ENCODE measurements around the gene TNP2. TPM values are rescaled to one million over a fixed set of nuclear protein-coding genes. Genes with fewer than 3 reads are reported as not detected.

TNP2 gene
- total and polyA plus RNA-seq, 2 donors (not counting 3 experiments of a cell fraction or from before 2014, with no cell fraction given): not detected

GRCh38 chr16:11309895-11310633, 40.9 kb upstream of the TNP2 start:
- no peak overlapping the region for H3K27ac ChIP-seq (ENCODE audit: insufficient read depth, low read depth, low read length)
- CTCF ChIA-PET: no interaction called here
- H3K9me1 ChIP-seq (replicated peaks; ENCODE audit: control insufficient read depth, extremely low read depth, insufficient read depth, low read length): no peaks in the 10 kb centered on the region
- no peak overlapping the region for H2AFZ ChIP-seq (ENCODE audit: low read depth, low read length)
- no peaks in the 10 kb centered on the region for H3K79me2 ChIP-seq (ENCODE audit: control insufficient read depth, insufficient read depth, low read length)
- no peak overlapping the region for H3K4me3 ChIP-seq (replicated peaks in 1 of 3; ENCODE audit: insufficient read depth in 1 of 3, low read depth in 1 of 3, low read length in 3 of 3)
- H3K36me3 ChIP-seq (ENCODE audit: control insufficient read depth in 2 of 2, extremely low read depth in 1 of 2, insufficient read depth in 2 of 2, low read length in 2 of 2): no peaks in the 10 kb centered on the region
- no TSS peak for BruUV-seq (replicated peaks)
- dilution Hi-C loops (cut with MboI; ENCODE audit: extremely low pct_ligation_motif_present, low sequenced_read_pairs): no loop called here
- H3K4me1 ChIP-seq (ENCODE audit: control insufficient read depth, extremely low read depth, insufficient read depth, low read length): no peaks in the 10 kb centered on the region
- TF ChIP-seq POLR2AphosphoS5 (IDR thresholded peaks at IDR 0.05; ENCODE audit: insufficient read depth, low read depth, low read length) (no peak), EZH2 (IDR thresholded peaks at IDR 0.05; ENCODE audit: borderline replicate concordance, low read depth, low read length, severe bottlenecking) (no peak), JUN (IDR thresholded peaks at IDR 0.05; ENCODE audit: borderline replicate concordance, insufficient read depth, insufficient read length, low read depth) (no peak), CTCF (IDR thresholded peaks at IDR 0.05; ENCODE audit: extremely low read depth in 1 of 2, insufficient read depth in 1 of 2, low read depth in 1 of 2, low read length in 2 of 2) (no peak), MAX (IDR thresholded peaks at IDR 0.05; ENCODE audit: insufficient read depth, insufficient read length) (no peak), MYC (IDR thresholded peaks at IDR 0.05; ENCODE audit: low read depth, low read length) (no peak), GATA2 (IDR thresholded peaks at IDR 0.05; ENCODE audit: insufficient read depth, insufficient read length, low read depth, low read length) (no peak), FOS (IDR thresholded peaks at IDR 0.05; ENCODE audit: borderline replicate concordance, insufficient read depth, low read length) (no peak), POLR2A (IDR thresholded peaks at IDR 0.05; ENCODE audit: low read depth, low read length) (no peak)
- no peak for FAIRE-seq
- no peaks in the 10 kb centered on the region for H3K27me3 ChIP-seq (ENCODE audit: control insufficient read depth in 2 of 2, insufficient read depth in 2 of 2, low read length in 2 of 2)
- no peaks in the 10 kb centered on the region for H4K20me1 ChIP-seq (replicated peaks; ENCODE audit: control insufficient read depth, extremely low read depth, insufficient read depth, low read length)
- no peaks in the 10 kb centered on the region for H3K9me3 ChIP-seq (replicated peaks; ENCODE audit: control insufficient read depth, insufficient read depth, low read length)
- DNase-seq (ENCODE audit: low read depth, low spot score): no peak
- intact Hi-C loops (cut with micrococcal nuclease): loop anchor here (10.0 kb wide), 1 partner anchor 55 kb away; the partner anchor contains the start of gene SOCS1
- POLR2A ChIA-PET: no interaction called here
- H3K9ac ChIP-seq (replicated peaks; ENCODE audit: extremely low read depth, insufficient read depth, low read length): no peak overlapping the region
- no peak overlapping the region for H3K4me2 ChIP-seq (ENCODE audit: insufficient read depth, low read length)
